Stimulated activated CD4-positive, alpha-beta T cell treated with anti-CD3 and anti-CD28 coated beads, Interleukin-15, amount 100 ng/mL, for 48 hours (primary cell): Measurements from ENCODE around the gene PDE4B.

Experiments
- DNase-seq, 2 donors: peaks; one replicate each; pipeline ENCODE4 v3.0.0-alpha.2; 2020; ENCODE audit warnings: low read depth in 2 of 2

The PDE4B gene

DNA sequence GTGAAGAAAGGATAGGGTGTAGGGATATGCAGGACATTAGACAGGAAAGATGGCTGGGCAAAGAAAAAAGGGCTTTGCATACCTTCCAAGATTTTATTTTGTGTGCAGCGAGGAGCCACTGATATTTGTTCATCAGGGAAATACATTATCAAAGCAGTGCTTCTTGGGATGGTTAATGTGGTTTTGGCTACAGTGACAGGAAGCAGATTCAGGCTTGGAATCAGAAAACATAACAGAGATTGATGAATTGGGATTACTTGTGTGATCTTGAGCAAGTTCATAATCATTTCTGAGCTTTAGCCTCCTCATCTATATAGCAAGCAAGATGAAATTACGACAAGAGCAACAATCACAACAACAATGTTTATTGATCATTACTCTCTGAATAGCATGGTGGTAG, 492.1 kb downstream of the PDE4B start:
- DNase-seq, result no peak

DNA sequence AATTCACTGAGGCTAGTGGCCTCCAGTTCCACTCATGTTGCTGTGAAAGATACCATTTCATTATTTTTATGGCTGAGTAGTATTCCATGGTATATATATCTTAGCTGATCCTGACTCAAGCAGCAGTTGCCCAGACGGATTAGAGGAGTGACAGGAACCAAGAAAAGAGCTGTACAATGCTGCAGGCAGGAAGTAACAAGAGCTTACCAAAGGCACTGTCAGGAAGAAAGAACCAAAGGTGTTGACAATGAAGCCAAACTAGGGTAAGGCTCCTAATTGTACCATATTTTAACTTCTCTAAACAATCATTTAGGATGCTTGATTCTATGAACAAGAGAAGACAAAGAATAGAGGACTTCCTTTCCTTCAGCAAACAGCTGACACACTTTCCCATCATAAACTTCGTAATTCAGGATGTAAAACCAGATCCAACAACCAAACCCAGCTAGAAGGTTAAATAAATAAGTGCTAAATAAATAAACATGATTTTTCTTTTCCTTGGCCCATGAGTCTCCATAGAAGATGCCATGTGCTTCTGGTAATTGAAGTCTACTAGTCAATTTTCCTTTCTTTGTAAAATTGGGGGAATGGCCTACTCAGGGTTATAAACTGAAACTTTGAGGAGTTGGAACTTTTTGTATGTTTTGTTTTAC, 493.0 kb downstream of the PDE4B start:
- DNase-seq, result no peak

DNA sequence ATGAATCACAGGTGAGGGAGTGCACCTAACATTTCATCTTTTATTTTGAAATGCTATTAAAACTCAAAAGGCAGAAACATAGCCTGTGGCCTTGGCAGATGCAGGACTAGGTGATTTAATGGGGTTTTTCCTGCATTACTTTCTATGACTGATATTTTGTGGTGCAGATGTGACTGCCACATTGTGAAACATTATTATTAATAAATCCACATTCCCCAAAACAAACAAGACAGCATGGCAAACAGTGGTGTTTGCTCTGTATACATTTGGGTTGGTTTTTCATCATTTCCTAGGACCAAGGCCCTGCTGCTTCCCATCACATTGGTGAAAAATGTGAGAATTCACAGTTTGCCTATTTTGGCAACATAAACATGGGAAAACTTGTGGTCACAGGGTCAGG, 493.6 kb downstream of the PDE4B start:
- DNase-seq, result no peak

DNA sequence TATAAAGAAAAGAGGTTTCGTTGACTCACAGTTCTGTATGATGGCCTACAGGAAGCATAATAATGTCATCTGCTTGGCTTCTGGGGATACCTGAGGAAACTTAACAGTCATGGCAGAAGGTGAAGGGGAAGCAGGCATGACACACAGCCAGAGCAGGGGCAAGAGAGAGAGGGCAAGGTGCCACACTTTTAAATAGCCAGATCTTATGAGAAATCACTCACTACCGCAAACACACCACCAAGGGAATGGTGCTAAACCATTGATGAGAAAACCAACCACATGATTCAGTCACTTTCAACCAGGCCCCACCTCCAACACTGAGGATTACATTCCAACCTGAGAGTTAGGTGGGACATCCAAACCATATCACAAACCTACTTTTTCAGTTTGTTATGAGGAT, 495.4 kb downstream of the PDE4B start:
- DNase-seq, result peak in 1 of 2 donors; percentile 21

DNA sequence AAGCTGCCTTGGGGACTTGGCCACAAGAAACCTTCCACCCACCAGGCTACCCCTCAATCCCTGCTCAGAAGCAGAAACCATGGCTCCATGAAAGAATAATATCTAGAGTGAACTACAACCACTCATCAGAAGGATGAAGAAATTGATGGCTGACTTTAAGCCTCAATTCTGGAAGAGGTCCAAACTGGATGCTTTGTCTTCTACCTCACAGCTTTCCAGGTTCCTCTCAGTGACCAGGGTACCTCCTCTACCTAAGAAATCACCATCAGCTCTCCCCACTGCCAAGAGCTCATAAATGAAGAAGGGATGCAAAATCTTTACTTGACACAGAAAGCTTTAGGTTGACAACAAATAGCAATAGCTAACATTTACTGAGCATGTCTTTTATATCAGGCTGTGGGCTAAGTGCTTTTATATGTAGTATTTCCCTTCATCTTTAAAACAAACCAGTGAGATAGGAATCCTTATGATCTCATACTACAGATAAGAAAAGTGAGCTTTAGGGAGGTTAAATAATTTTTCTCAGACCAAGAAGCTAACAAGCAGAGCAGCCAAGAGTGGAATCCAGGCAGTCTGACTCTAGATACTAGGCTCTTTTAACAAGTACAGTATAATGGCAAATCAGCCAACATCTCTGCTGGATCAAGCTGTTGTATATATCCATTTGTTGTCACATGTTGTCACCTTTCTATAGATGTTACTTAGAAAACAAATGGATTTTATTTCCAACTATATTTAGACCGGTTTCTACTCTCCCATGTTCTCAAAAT, 498.3 kb downstream of the PDE4B start:
- DNase-seq, result no peak

DNA sequence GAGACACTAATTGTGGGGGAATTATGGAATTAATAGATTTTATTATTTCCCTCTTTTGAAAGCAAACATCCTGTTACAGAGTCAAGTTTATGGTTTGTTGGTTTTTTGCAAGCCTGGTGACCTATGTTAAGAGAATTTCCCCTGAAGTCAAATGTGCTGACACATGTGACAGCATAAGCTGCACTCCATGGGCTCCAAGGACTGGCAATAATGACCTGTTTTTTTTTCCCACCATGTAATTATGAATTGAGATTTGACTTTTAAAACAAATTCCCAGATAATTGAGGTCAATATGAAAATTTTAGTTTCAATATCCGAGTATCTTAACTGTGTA, 498.8 kb downstream of the PDE4B start:
- no peak for DNase-seq

DNA sequence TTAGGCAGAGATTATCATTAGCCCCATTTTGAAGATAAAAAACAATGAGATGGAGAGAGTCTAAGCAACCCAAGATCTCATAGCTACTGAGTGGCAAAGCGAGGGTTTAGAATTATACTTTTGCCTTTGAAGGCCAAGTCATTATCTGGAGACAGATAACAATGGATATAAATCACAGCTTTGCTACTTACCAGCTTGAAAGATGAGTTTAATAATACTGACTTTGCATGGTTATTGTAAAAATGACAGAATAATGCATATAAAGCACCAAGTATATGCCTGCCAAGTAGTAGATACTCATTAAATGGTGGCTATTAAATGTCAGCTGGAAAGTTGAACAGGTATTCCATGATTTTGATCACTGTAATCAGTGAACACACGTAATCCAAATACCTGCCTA, 499.6 kb downstream of the PDE4B start:
- no peak for DNase-seq

DNA sequence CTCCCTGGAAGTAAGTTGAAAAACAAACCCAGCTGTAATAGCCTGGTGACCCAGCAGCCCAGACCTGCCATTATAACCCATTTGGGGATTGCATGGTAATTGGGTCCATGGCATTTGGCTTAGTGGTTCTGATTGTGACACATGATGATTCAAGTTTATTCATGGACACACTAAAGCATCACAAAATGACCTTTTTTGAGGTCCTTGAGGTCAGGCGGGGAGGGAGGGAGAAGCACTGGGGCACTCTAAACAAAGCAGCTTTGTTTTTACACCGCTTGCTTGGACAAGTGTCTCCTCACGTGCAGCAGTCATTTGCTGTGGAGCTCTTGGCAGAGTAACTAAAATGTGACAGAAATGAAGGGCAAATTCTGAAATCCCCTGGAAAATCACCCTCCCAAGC, 500.2 kb downstream of the PDE4B start:
- no peak for DNase-seq

DNA sequence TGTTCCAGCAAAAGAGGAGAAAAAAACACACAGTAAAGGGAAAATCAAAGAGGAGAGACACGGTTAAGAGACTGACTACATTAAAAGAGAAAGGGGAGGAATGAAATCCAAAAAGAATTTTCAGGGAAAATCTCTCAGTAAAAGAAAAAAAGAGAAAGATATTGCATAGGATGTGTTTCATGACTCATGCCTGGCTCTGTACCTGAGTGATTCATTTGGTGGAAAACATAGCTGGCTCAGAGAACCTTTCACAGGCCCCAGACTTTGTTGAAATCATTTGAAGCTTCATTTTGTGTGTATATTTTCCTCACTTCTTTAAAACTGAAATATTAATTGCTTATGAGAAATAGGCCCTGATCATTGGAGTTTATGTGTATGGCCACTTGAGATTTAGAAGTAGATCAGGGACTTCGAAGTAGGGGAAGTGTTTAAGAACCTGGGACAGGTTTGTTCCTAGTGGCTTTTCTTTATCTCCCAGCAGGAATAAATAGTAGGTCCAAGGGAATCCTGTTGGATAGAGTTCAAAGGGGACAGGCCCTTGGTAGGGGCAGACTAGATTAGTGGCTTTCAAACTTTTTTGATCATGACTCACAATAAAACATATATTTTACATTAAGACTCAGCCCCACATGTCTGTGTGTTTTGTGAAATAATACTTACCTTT, 502.1 kb downstream of the PDE4B start:
- no peak for DNase-seq

DNA sequence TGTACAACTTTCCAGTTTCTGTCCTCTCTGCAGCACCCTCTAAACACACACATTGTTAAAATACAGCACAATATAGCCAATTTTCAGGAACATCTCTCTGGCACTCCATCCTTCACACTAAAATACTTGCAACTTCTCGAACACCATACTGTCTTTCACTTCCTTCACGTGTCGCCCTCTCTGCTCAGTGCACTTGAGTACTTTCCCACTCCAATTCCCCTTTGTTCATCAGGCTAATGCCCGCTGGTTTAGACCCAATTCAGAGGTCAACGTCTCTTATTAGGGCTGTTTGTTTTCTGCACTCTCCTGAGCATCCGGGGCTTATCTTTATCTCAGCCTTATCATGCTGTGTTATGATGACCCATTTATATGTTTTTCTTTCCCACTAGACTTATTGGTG, 503.1 kb downstream of the PDE4B start:
- no peak for DNase-seq

DNA sequence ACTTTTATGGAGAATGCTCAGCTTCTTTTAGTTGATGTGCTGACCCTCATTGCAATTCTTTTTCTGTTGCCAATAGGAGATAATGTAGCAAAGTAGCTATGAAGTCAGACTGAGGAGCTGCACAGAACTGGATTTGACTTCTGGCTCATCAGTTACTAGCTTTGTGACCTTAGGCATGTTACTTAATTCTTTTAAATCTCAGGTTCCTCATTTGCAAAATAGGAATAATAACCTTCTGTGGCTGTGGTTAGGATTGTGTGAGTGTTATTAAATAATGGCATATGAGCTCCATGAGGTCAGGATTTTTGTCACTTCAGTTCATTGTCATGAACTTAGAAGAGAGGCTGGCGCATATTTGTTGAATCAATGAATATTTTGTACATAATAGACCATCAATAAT, 503.7 kb downstream of the PDE4B start:
- no peak for DNase-seq

DNA sequence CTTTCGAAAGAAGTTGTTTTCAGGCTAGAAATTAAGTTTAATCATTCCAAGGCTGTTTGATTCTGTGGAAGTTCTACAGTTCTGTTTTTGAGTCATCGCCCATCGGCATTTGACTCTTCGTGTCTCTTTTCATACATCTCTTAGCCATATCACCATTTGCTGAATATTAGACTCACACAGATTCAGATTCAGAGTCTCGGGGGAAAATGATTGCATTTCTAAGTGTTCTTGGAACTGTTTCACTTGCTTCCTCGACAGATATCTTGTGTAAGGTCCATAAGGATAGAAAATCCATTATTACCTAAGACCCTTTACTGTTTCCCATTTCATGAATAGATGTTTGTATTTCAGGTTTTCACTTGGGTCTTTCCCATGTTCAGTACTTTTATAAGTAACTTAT, 504.3 kb downstream of the PDE4B start:
- no peak for DNase-seq

DNA sequence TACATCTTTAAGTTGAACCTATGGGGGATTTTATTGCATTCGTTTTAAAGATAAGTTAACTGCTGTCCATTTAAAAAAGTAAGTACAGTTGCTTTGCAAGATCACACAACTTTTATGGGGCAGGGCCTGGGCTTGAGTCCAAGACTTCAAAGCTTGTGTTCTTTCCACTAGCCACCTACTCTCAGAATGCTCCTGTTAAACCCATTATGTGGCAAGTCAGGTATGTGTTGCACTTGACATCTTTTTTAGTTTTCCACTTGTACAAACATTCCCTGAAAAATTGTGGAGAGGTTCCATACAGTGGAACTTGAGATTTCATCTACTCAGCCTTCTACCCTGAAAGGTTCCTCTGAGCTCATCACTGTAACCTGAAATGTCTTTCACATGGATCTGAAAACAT, 505.8 kb downstream of the PDE4B start:
- DNase-seq, result no peak

DNA sequence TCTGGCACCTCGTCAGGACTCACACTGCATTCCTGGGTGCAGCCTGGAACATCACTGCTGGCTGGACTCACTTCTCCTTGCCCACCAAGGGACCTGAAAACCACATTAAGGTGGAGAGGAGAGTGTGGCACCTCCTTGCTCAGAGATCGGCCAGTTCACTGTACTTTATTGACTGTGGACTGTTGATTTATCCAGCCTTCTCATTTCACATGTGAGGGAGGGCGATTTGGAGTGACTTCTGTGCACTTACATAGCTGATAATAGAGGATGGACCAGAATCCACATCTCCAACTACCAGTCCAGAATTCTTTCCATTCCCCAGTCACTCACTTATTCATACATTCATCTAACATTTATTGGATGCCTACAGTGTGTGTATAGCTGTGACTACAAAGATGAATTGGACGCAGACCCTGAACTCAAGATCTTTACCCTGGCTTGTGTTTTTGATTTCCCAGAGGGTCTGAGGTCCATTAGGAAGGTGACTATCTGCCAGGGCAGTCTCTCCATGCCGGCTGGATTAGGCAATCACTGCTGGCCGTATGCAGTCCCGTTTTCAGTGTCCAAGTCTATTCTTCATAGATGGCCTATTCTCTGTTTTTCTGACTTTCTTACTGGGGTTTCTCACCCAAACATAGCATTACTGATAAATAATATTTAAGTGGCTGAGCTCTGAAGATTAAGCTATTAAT, 507.7 kb downstream of the PDE4B start:
- no peak for DNase-seq

DNA sequence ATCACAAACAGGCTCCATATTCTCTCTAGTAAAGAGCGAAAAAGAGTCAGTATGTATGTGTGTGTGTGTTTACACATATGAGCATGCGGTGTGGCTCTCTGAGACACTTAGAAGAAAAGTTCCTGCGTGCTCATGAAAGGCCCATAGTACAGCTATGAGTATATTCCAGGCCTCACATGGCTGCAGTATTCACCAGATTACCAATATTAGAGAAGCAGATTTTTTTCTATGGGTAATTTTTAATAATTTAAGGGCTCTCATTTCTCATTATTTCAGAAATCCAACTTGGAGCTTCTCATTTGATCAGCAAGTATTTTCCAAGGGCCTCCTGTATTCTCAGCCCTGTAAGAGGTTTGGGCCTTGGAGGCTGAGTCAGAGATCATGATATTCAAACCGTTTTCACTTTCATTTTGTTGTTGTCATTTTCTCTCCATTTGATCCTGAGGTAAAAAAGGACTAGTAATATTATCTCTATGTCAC, 508.3 kb downstream of the PDE4B start:
- peak in 1 of 2 donors; percentile 27 for DNase-seq

DNA sequence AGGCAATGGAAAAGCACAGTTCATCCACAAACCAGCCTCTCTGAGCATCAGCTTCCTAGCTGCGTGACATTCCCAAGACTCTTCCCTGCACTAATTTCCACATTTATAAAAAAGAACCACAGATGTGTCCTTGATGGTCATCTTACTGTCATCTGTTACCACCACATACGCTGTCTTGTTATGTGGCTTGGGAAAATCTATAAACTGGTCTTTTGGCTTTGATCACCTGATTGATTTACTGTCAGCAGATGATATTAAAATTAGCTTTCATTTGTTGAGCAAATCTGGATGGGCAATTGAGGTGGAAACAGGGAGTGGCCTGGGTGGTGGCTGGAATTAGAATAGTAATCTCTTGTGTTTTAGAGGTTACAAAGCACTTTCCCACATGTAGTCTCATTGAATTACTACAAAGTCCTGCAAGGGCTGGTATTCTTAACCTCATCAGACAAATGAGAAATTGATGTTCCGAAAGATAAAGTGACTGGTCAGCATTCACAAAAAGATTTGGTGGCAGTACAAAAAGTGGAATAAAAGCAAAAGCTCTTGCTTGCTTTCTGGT, 509.6 kb downstream of the PDE4B start:
- DNase-seq, result no peak

DNA sequence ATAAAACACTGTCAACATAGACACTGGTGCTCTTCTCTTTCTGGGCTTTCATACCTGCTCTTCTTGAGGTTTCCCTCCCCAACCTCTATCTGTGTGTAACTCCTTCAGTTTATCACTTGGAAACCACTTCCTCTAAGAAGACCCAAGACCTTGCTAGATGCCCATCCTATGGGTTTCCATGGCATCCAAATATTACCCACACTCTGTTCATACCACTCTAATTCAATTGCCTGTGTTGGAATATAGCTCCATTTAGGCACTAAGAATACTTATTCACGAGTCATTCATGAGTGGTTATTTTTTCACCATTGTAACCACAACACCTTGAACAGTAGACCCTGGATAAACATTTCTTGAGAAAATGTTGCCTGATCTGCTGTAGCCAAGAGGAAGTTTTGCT, 510.1 kb downstream of the PDE4B start:
- no peak for DNase-seq

DNA sequence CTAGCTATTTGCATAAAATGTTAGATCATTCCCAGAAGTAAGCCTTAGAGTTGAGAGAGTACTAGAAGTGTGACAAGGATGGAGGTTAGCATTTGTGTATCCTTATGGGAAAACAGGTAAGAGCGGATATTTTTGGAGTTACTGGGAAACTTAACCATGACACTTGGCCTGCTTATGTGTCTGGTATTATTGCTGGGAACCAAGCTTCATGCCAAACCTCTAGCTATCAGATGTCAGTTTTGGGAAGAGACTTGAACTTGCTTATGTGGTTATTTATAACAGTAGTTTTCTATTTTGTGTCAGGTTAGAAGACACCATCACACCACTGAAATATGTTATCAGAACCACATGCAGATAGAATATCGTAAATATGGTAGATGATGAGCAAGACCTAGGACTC, 511.0 kb downstream of the PDE4B start:
- DNase-seq, result no peak

DNA sequence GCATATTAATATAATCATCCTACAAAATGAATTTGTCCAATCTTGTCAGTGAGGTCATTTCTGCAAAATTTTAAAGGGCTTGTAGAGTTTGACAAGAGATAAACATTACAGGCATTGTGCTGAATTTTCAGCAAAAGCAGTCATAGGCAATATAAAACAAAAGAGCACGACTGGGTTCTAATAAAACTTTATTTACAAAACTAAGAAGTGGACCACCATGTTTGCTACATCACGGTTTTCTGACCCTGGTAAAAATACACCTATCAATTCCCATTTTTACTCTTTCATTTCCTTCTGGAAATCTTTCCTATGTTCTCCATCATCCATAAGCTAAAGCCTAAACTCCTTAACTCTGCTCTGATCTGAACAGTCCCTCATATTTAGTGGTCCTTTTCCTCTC, 511.4 kb downstream of the PDE4B start:
- DNase-seq, result no peak

DNA sequence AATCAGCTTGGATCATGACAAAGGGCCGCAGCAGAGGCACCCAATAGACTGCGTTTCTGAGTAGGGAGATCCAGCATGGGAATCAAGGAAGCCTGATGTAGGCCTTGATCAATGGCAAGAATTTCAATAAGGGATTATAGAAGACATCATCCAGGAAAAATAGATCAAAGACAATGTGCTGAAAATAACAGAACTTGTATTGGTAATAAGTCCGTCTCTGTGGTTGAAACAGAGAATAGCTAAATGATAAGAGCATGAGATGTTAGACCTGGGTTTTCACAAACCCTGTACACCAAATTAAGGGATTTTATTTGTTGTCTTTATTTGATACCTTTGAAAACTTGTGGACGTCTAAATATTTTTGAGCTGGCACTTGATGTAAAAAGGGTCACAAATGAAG, 513.2 kb downstream of the PDE4B start:
- DNase-seq, result no peak

DNA sequence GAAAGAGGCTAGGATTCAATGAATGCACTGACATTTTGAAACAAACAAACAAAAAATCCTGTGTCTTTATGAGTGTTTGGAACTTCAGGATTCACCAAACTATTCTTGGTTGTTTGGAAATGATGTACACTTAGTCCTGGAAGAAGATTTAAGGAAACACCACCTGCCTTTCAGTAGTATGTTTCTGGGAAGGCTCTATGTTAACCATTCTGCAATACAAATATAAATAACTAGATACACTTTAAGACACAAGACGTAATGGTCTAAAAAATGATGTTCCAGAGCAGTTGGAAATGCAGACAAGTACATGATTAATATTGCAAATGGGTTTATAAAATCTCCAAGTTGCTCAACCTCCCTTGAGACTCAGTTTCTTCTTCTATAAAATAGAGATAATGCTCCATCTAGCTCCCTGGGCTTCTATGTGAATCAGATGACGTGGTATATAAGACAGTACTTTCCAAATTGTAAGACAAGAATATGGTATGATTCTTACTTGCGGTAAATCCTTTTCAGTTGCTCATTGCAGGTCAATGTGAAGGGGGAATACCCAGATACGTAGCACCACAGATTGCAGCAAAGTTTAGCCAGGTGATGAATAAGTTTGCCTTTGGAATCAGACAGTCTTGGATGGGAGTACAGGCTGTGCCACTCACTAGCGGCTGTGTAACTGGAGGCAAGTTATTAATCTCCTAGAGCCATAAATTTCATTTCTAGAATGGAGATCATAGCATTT, 516.5 kb downstream of the PDE4B start:
- DNase-seq, result no peak

DNA sequence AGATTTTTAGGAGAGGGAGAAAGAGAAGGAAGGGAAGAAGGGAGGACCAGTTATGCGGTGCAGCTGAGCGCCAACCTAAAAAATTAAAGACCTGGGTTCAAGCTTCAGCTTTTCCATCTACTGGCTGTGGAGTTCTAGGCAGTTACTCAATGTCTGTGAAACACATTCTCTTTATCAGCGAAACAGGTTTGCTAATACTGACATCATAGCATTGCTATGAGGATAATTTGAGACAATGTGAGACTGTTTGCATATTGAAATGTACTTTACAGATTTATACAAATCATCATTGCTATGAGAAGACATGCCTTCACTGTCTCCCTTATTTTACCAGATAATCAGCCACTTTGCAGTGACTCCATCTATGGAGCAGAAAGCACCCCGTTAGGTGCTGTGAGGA, 518.4 kb downstream of the PDE4B start:
- no peak for DNase-seq
